Fibroblast of pulmonary artery (primary cell): Measurements from ENCODE around the gene ACAP2.

Source experiments
- DNase-seq: peaks from one replicate; pipeline ENCODE4 v3.0.0-alpha.2; 2010; ENCODE audit warnings: low read depth
- H3K4me3 ChIP-seq: replicated peaks from 2 replicates; pipeline ENCODE4 v1.5.1; 2011; ENCODE audit warnings: low read depth, mild to moderate bottlenecking, control low read depth, low read length, moderate library complexity
- TF ChIP-seq, protein P1 (sequence below): IDR thresholded peaks from 2 replicates; pipeline ENCODE4 v1.5.1; 2011; ENCODE audit warnings: mild to moderate bottlenecking, control low read depth, low read length, inconsistent platforms; ENCODE audit errors: missing control alignments

ACAP2 gene

DNA sequence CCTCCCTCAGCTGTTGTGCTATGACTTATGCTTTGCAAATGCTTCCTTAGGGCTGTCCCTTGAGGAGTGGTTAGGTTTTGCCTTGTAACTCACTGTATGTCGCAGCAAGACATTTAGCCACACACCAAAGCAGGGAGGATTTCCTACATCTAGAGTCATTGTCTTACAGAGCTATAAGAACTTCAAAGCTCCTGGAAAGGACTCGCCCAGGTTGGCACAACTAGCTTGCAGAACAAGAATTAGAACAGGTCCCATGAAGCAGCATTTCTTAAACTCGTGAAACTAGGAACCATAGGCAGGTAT, 19.4 kb upstream of the ACAP2 start:
- no peak for DNase-seq
- no peak overlapping the region for H3K4me3 ChIP-seq
- TF ChIP-seq, protein P1, sequence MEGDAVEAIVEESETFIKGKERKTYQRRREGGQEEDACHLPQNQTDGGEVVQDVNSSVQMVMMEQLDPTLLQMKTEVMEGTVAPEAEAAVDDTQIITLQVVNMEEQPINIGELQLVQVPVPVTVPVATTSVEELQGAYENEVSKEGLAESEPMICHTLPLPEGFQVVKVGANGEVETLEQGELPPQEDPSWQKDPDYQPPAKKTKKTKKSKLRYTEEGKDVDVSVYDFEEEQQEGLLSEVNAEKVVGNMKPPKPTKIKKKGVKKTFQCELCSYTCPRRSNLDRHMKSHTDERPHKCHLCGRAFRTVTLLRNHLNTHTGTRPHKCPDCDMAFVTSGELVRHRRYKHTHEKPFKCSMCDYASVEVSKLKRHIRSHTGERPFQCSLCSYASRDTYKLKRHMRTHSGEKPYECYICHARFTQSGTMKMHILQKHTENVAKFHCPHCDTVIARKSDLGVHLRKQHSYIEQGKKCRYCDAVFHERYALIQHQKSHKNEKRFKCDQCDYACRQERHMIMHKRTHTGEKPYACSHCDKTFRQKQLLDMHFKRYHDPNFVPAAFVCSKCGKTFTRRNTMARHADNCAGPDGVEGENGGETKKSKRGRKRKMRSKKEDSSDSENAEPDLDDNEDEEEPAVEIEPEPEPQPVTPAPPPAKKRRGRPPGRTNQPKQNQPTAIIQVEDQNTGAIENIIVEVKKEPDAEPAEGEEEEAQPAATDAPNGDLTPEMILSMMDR: no peak

DNA sequence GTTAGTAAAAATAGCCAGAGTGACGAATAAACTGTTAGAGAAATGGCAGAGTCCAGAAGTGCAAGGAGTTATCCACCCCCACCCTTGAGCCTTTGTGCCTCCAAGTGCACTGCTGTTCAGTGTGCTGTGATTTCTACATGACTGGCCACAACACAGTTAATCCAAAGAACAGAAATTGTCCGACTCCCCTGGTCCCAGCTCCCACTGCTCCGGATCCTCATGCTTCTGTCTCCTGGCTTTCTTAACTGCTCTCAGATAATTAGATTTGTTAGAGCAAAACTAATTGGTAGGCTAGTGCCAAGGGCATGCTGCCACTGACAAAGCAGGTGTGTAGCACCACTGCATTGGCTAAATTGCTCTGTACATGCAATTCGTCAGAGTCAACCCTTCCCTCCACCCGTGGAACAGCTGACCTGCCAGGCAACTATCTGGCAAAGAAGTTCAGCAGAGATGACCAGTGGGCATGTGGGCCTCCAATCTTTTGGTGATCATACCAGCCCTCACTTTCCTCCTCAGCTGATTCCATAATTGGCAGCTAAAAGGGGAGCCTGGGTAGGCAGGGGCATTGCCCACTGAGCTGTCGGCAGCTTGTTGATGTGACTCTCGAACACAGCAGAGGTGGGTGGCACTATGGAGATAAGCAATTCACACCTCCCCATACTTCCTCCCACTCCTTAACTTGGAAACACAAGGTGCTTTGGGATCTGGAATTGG, 18.9 kb upstream of the ACAP2 start:
- no peak overlapping the region for H3K4me3 ChIP-seq
- DNase-seq: no peak
- TF ChIP-seq, protein P1: no peak

DNA sequence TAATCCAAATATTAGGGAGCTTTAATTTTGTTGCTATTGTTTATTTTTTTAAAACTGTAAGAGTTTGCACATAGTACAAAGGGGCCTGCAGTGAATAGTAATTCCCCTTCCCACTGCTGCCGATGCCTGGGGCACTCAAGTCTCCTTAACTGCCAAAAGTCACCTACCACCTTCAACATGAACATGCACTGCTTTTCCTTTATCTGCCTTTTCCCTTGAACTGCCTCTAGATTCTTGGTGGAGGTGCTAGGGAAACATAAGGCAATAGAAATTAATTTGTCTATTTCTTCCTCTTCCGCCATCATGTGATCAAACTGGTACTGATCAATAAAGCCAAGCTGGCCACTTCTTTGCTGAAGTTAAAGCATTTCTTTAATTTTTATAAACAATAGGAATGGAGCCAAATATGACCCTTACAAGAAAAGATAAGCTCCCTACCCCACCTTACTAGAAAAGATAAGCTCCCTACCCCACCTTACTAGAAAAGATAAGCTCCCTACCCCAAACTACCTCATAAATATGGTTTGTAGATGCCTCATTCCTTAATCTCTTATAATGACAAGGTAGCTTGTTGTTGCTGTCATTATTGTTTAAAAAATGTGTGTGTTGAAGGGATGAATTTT, 17.4 kb upstream of the ACAP2 start:
- H3K4me3 ChIP-seq: no peak overlapping the region
- TF ChIP-seq, protein P1: no peak
- no peak for DNase-seq

DNA sequence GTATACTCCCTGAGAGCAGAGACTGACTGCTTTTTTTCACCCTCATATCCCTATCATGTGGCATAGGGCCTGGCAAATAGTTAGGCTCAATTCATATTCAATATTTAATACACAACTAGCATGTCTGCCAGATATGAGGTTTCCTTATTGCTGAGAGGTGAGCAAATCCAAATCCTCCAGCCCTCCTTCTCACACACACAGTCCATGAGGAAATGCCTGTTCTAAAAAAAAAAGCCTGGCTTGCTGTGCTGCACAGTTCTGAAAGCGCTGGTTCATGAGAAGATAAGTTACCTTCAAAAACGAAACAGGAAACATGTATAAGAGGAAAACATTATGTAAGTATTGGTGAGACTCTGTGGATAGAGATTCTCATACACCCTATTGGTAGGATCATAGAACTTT, 15.5 kb upstream of the ACAP2 start:
- TF ChIP-seq, protein P1: no peak
- H3K4me3 ChIP-seq: no peak overlapping the region
- DNase-seq: peak; percentile 73

DNA sequence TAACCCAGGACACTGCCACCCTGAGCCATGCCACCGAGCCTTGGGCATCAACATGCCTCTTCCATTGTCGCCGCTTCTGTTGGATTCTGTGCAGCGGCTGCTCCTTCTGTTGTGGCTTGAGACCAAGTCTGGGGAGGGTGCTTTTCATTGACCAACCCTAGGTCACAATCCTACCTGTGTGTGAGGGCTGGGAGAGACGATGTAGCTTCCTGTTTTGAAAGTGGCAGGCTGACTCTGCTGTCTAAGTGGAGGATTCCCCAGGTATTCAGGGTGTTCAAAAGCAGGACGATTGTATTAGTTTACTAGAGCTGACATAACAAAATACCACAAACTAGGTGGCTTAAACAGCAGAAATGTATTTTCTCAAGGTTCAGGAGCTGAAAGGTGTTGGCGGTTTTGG, 13.0 kb upstream of the ACAP2 start:
- H3K4me3 ChIP-seq: no peak overlapping the region
- TF ChIP-seq, protein P1: no peak
- no peak for DNase-seq

DNA sequence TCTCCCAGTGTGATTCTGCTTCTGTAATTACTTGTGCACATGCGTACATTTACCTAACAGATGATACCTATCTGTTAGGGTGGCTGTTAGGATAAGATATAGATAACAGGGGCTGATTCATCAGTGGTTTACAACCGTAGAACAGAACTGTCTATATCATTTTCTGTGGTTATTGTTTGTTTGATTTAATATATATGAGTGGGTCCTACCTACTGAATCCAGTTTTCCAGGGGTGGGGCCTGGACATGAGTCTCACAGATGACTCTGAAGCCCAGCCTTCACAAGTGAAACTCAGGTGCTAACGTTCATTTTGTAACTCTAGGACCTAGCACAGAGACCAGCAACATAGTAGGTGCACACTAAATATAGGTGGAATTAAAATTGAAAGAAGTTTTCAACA, 10.4 kb upstream of the ACAP2 start:
- TF ChIP-seq, protein P1: no peak
- no peak overlapping the region for H3K4me3 ChIP-seq
- no peak for DNase-seq

DNA sequence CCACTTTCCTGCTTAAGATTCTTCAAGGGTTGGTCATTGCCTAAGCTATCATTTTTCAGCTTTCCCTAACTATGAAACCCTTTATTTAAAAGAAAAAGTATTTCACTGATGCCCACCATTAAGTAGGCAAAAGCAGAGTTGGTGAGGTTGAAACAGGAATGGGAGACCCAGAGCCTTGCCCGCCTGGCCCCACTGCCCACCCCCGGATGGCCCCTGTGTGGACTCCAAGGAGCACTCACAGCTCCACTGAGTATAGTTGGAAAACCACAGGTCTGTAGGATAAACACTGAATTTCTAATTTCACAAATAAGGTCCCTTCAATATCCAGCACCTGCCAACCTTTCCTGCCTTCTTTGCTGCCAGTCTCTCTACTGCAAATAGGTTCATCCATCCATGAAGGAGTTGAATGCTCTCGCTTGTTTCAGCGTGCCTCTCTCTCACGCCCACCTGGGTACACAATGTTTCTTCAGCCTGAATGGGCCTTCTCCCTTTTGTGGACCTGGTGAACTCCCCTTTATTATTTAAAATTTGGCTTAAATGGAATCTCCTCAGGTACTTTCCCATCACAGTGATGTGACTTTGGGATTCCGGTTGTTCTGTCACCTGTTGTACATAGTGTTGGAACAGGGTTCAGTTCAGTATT, 8.7 kb upstream of the ACAP2 start:
- TF ChIP-seq, protein P1: no peak
- no peak overlapping the region for H3K4me3 ChIP-seq

More for the DNA sequence above, 8.7 kb upstream of the ACAP2 start:
- DNase-seq: no peak
